ENCODE results near the gene JADE1.

The JADE1 gene

GRCh38 chr4:128879283-128879682 is 69.8 kb downstream of the JADE1 start:
- DNase-seq, result no peak

- no peak for DNase-seq
These were observed 70.5 kb downstream of the JADE1 start for GRCh38 chr4:128879971-128880370.

- peak; percentile 21 for DNase-seq
These were observed 71.2 kb downstream of the JADE1 start for GRCh38 chr4:128880662-128881061.

GRCh38 chr4:128904821-128905220 is 95.3 kb downstream of the JADE1 start:
- no peak for DNase-seq

- no peak for DNase-seq
These were observed 97.1 kb downstream of the JADE1 start for GRCh38 chr4:128906581-128906980.

GRCh38 chr4:128907981-128908380 is 98.5 kb downstream of the JADE1 start:
- DNase-seq, result no peak

GRCh38 chr4:128908735-128909134 is 99.2 kb downstream of the JADE1 start:
- peak; percentile 19 for DNase-seq

GRCh38 chr4:128913228-128913627 is 103.7 kb downstream of the JADE1 start:
- peak; percentile 76 for DNase-seq

- no peak for DNase-seq
These were observed 106.0 kb downstream of the JADE1 start for GRCh38 chr4:128915544-128915943.

- DNase-seq, result peak; percentile 97
These were observed 107.3 kb downstream of the JADE1 start for GRCh38 chr4:128916832-128917231.

- DNase-seq, result peak; percentile 65
These were observed 108.3 kb downstream of the JADE1 start for GRCh38 chr4:128917781-128918180.

GRCh38 chr4:128921954-128922353 is 112.5 kb downstream of the JADE1 start:
- no peak for DNase-seq

Data from MV-4-11 (cell line).